HCT116 (cell line): Measurements from ENCODE around the gene HAPLN1. TPM values are rescaled to one million over a fixed set of nuclear protein-coding genes. Genes with fewer than 3 reads are reported as not detected.

ENCODE experiments used
- ATAC-seq: fragments of 200-7000 bp; cut with Tn5 transposase; 2 replicates; pipeline ENCODE4 v1.9.1; 2020; ENCODE audit warnings: mild to moderate bottlenecking, moderate library complexity
- BruUV-seq: library from RNA; stranded (reverse); fragments of 400-500 nt; replicated peaks from 2 replicates; lab custom pipeline; 2021; lab: Mats Ljungman, UMichigan
- CTCF ChIA-PET: fragments of 300-600 bp; sonication (Branson Sonifier 250); formaldehyde crosslinking; loops from one replicate; lab custom pipeline; 2021; ENCODE audit warnings: antibody characterized with exemption; lab: Charles Lee
- POLR2A ChIA-PET: fragments of 300-600, 350-600 bp; sonication (Branson Sonifier 250); formaldehyde crosslinking; loops from one replicate; lab custom pipeline; 2021; ENCODE audit warnings: antibody characterized with exemption; lab: Charles Lee
- RAD21 ChIA-PET, 2 experiments: fragments of 300-600 bp; sonication (Branson Sonifier 250); formaldehyde crosslinking; loops; one replicate each; lab custom pipeline; 2023; ENCODE audit warnings: low total read pairs in 2 of 2; ENCODE audit not compliant: uncharacterized antibody in 2 of 2, unreplicated experiment in 2 of 2, low non-redundant PET in 1 of 2; lab: Charles Lee
- DNase-seq: peaks from one replicate; pipeline ENCODE4 v3.0.0-alpha.2; 2010; ENCODE audit warnings: low read depth, low spot score
- H2AFZ ChIP-seq: fragments of 200-600 bp; shearing (Covaris generic), sonication (generic); 2 replicates; pipeline ENCODE4 v1.6.1; 2017; ENCODE audit warnings: low read depth, mixed run types, mixed read lengths, antibody characterized with exemption, low read length; ENCODE audit not compliant: poor library complexity, severe bottlenecking
- H3K27ac ChIP-seq: 2 replicates; pipeline ENCODE4 v1.5.1; 2012; ENCODE audit warnings: low read depth, low read length
- H3K27me3 ChIP-seq: fragments of 200-600 bp; sonication (generic); 2 replicates; pipeline ENCODE4 v1.6.1; 2016; ENCODE audit warnings: mixed run types, low read length, mixed read lengths; ENCODE audit not compliant: insufficient read depth
- H3K36me3 ChIP-seq, 2 experiments: fragments of 200-500 bp in 1 of 2; fragments of 200-600 bp in 1 of 2; sonication (Bioruptor generic) in 1 of 2; sonication (generic) in 1 of 2; 2 replicates each; pipeline versions ENCODE4 v1.5.1 to v1.6.1; 2014 to 2016; ENCODE audit warnings: low read length in 2 of 2, inconsistent platforms in 1 of 2, mixed read lengths in 1 of 2, mixed run types in 1 of 2; ENCODE audit not compliant: insufficient read depth in 2 of 2, control insufficient read depth in 1 of 2
- H3K4me1 ChIP-seq, 2 experiments: fragments of 200-600 bp in 1 of 2; sonication (generic) in 1 of 2; 2 replicates each; pipeline versions ENCODE4 v1.5.1 to v1.6.1; 2012 to 2017; ENCODE audit warnings: low read length in 2 of 2, inconsistent platforms in 1 of 2, mild to moderate bottlenecking in 1 of 2, mixed read lengths in 1 of 2, mixed run types in 1 of 2, moderate library complexity in 1 of 2; ENCODE audit not compliant: insufficient read depth in 2 of 2, control insufficient read depth in 1 of 2
- H3K4me2 ChIP-seq: fragments of 200-600 bp; sonication (generic); 2 replicates; pipeline ENCODE4 v1.6.1; 2017; ENCODE audit warnings: mixed run types, low read length, mixed read lengths
- H3K4me3 ChIP-seq, 2 experiments: fragments of 200-600 bp in 1 of 2; sonication (generic) in 1 of 2; replicated peaks in 1 of 2; 2 replicates each; pipeline ENCODE4 v1.5.1; 2011 to 2016; ENCODE audit warnings: low read length in 2 of 2, control low read depth in 1 of 2, low read depth in 1 of 2, mild to moderate bottlenecking in 1 of 2, mixed read lengths in 1 of 2, mixed run types in 1 of 2
- H3K79me2 ChIP-seq: fragments of 200-600 bp; sonication (generic); 2 replicates; pipeline ENCODE4 v1.6.1; 2017; ENCODE audit warnings: mild to moderate bottlenecking, mixed run types, low read length, moderate library complexity, mixed read lengths; ENCODE audit not compliant: insufficient read depth
- H3K9ac ChIP-seq: fragments of 200-600 bp; sonication (generic); 2 replicates; pipeline ENCODE4 v1.6.1; 2016; ENCODE audit warnings: low read length, mixed read lengths
- H3K9me2 ChIP-seq: fragments of 200-600 bp; sonication (generic), shearing (Covaris generic); 2 replicates; pipeline ENCODE4 v1.6.1; 2017; ENCODE audit warnings: mixed run types, mild to moderate bottlenecking, moderate library complexity; ENCODE audit not compliant: insufficient read depth
- H3K9me3 ChIP-seq, 2 experiments: fragments of 200-500 bp in 1 of 2; fragments of 200-600 bp in 1 of 2; sonication (Bioruptor generic) in 1 of 2; sonication (generic) in 1 of 2; 2 replicates each; pipeline ENCODE4 v1.6.1; 2014 to 2017; ENCODE audit warnings: low read length in 2 of 2, mixed read lengths in 2 of 2, inconsistent platforms in 1 of 2, low read depth in 1 of 2, mild to moderate bottlenecking in 1 of 2, mixed run types in 1 of 2, moderate library complexity in 1 of 2; ENCODE audit not compliant: control insufficient read depth in 1 of 2, insufficient read depth in 1 of 2
- H4K20me1 ChIP-seq: fragments of 200-600 bp; sonication (generic), shearing (Covaris generic); 2 replicates; pipeline ENCODE4 v1.6.1; 2017; ENCODE audit warnings: mixed run types, mild to moderate bottlenecking, moderate library complexity; ENCODE audit not compliant: insufficient read depth
- ATF3 ChIP-seq: IDR thresholded peaks from 2 replicates; pipeline ENCODE4 v1.6.1; 2012
- CTCF ChIP-seq, 3 experiments: fragments of 200-600 bp in 1 of 3; sonication (generic) in 1 of 3; IDR thresholded peaks in 2 of 3; conservative IDR thresholded peaks in 1 of 3; 2 replicates each; pipeline ENCODE4 v1.5.1; 2012 to 2017; ENCODE audit warnings: low read depth in 2 of 3, low read length in 2 of 3, antibody characterized with exemption in 1 of 3, borderline replicate concordance in 1 of 3, control low read depth in 1 of 3, mild to moderate bottlenecking in 1 of 3, mixed read lengths in 1 of 3, mixed run types in 1 of 3, moderate library complexity in 1 of 3; ENCODE audit not compliant: insufficient read depth in 1 of 3
- EZH2phosphoT487 ChIP-seq: fragments of 200-600 bp; IDR thresholded peaks from 2 replicates; pipeline ENCODE4 v1.6.1; 2018; ENCODE audit warnings: antibody characterized with exemption, borderline replicate concordance
- JUND ChIP-seq: IDR thresholded peaks from 2 replicates; pipeline ENCODE4 v1.6.1; 2012
- RAD21 ChIP-seq: IDR thresholded peaks from 2 replicates; pipeline ENCODE4 v1.6.1; 2012; ENCODE audit warnings: low read depth, mild to moderate bottlenecking
- SIN3A ChIP-seq: IDR thresholded peaks from 2 replicates; pipeline ENCODE4 v1.6.1; 2012; ENCODE audit warnings: low read depth
- SRF ChIP-seq: IDR thresholded peaks from 2 replicates; pipeline ENCODE4 v1.6.1; 2012; ENCODE audit warnings: low read depth
- ZFX ChIP-seq: fragments of 450-650 bp; IDR thresholded peaks from 2 replicates; pipeline ENCODE4 v1.6.1; 2017
- intact Hi-C: fragments of 100-400 bp; cut with micrococcal nuclease; formaldehyde crosslinking; loops from 2 replicates; pipeline ENCODE4 v1.10.0; 2022
- total RNA-seq: library from RNA; stranded (reverse); gene quantifications from one replicate; pipeline ENCODE4 v1.2.1, GENCODE V29; 2021; ENCODE audit not compliant: unreplicated experiment

The HAPLN1 gene
- total RNA-seq, 1 experiment from 2014 or later: 0.05 TPM

GRCh38 chr5:83608122-83608521, 112.5 kb downstream of the HAPLN1 start:
- Histone ChIP-seq H3K27me3 (no peaks in the 10 kb centered on the region), H3K9me3 (no peaks in the 10 kb centered on the region), H2AFZ (peak overlapping the region; percentile 41), H4K20me1 (no peaks in the 10 kb centered on the region), H3K9me2 (no peaks in the 10 kb centered on the region), H3K36me3 (no peaks in the 10 kb centered on the region), H3K4me1 (no peaks in the 10 kb centered on the region), H3K79me2 (no peaks in the 10 kb centered on the region), H3K9ac (no peak overlapping the region), H3K4me2 (no peak overlapping the region), H3K4me3 (no peak overlapping the region), H3K27ac (no peak overlapping the region)
- RAD21 ChIA-PET: interaction anchor here in 1 of 2 experiments (0.8 to 1.2 kb wide), 2 partner anchors 40 to 104 kb away, joined by 3 read pairs; no protein-coding TSS in a partner anchor
- BruUV-seq: no TSS peak
- DNase-seq (peak; percentile 38), ATAC-seq (peak; percentile 97)
- no peak for TF ChIP-seq EZH2phosphoT487
- no peak for TF ChIP-seq ATF3
- peak; percentile 62 for TF ChIP-seq RAD21
- TF ChIP-seq ZFX: no peak
- peak; percentile 23 to 70 (median 58); a peak in 5 of 6 replicates for TF ChIP-seq CTCF (IDR thresholded peaks at IDR 0.05 in 2 of 3, conservative IDR thresholded peaks at IDR 0.05 in 1 of 3; ENCODE audit: borderline replicate concordance in 1 of 3, insufficient read depth in 1 of 3, low read depth in 2 of 3, low read length in 2 of 3)
- intact Hi-C loops: no loop called here
- CTCF ChIA-PET: interaction anchor here (0.6 to 3.2 kb wide), 7 partner anchors 10 to 1296 kb away, joined by 3 to 19 read pairs (median 5); no protein-coding TSS in a partner anchor
- POLR2A ChIA-PET: no interaction called here

- intact Hi-C loops: no loop called here
- no TSS peak for BruUV-seq
- CTCF ChIA-PET: interaction anchor here (1.0 to 2.6 kb wide), 3 partner anchors 10 to 13 kb away, joined by 3 to 11 read pairs (median 3); no protein-coding TSS in a partner anchor
These were observed 125.4 kb downstream of the HAPLN1 start for GRCh38 chr5:83595217-83595616.

More at GRCh38 chr5:83595217-83595616, 125.4 kb downstream of the HAPLN1 start:
- no peaks in the 10 kb centered on the region for H3K36me3 ChIP-seq
- TF ChIP-seq JUND: no peak
- peak in 2 of 3 experiments; percentile 48 to 62; a peak in 4 of 6 replicates for TF ChIP-seq CTCF (IDR thresholded peaks at IDR 0.05 in 2 of 3, conservative IDR thresholded peaks at IDR 0.05 in 1 of 3; ENCODE audit: borderline replicate concordance in 1 of 3, insufficient read depth in 1 of 3, low read depth in 2 of 3, low read length in 2 of 3)
- TF ChIP-seq ZFX: no peak
- no peak for TF ChIP-seq SIN3A
- no peak for TF ChIP-seq SRF
- TF ChIP-seq RAD21: peak; percentile 37
- H3K27ac ChIP-seq: no peak overlapping the region
- no peaks in the 10 kb centered on the region for H3K4me1 ChIP-seq
- no peak for DNase-seq
- ChIA-PET POLR2A (no interaction called here), RAD21 (no interaction called here)
- no peaks in the 10 kb centered on the region for H4K20me1 ChIP-seq
- no peak overlapping the region for H3K4me2 ChIP-seq
- no peaks in the 10 kb centered on the region for H3K27me3 ChIP-seq
- H3K4me3 ChIP-seq: no peak overlapping the region
- no peak overlapping the region for H2AFZ ChIP-seq
- H3K79me2 ChIP-seq: no peaks in the 10 kb centered on the region
- no peaks in the 10 kb centered on the region for H3K9me3 ChIP-seq
- H3K9me2 ChIP-seq: no peaks in the 10 kb centered on the region
- H3K9ac ChIP-seq: no peak overlapping the region
- ATAC-seq: 0 out of 2 replicates have a peak, but pooled peaks have one; percentile 53
